Measurements from ENCODE around the gene TMEM187. TPM values are rescaled to one million over a fixed set of nuclear protein-coding genes. Genes with fewer than 3 reads are reported as not detected.

The TMEM187 gene
- total RNA-seq, 1 experiment from 2014 or later = 2.8 TPM

DNA sequence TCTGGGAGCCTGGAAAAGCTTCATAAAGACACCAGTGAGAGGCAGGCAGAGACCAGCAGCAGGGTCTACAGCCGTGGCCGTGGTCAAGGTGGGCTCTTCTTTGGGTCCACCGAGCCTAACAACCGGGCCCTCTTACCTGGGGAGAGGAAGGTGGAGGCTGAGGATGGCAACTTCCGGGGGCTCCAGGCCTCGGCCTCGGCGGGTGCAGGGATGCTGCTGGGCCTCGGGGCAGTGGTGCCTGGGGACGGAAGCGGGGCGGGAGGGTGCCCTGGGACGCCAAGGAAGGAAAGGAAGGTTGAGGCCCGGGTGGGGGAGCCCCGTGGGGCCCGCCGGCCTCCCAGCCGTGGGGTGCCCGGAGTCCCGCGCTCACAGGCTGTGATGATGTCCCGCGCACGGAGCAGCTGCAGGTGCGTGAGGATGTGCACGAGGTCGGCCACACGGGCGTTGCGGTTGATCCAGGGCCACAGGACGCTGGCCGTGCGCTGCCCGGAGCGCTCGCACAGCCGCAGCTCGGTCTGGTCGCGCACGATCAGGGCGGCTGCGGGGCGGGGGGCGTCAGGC lies 46.6 kb downstream of the TMEM187 start:
- intact Hi-C loops (cut with micrococcal nuclease; ENCODE audit: unreplicated experiment) = no loop called here
- TF ChIP-seq EZH2 (IDR thresholded peaks at IDR 0.05; ENCODE audit: borderline replicate concordance, low read depth, low read length, poor library complexity, severe bottlenecking) = no peak
- TF ChIP-seq, protein P1, sequence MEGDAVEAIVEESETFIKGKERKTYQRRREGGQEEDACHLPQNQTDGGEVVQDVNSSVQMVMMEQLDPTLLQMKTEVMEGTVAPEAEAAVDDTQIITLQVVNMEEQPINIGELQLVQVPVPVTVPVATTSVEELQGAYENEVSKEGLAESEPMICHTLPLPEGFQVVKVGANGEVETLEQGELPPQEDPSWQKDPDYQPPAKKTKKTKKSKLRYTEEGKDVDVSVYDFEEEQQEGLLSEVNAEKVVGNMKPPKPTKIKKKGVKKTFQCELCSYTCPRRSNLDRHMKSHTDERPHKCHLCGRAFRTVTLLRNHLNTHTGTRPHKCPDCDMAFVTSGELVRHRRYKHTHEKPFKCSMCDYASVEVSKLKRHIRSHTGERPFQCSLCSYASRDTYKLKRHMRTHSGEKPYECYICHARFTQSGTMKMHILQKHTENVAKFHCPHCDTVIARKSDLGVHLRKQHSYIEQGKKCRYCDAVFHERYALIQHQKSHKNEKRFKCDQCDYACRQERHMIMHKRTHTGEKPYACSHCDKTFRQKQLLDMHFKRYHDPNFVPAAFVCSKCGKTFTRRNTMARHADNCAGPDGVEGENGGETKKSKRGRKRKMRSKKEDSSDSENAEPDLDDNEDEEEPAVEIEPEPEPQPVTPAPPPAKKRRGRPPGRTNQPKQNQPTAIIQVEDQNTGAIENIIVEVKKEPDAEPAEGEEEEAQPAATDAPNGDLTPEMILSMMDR (conservative IDR thresholded peaks at IDR 0.05; ENCODE audit: low read depth, low read length) = no peak
- no peak for DNase-seq (ENCODE audit: low spot score)
- Histone ChIP-seq H3K36me3 (ENCODE audit: insufficient read depth, low read length, poor library complexity, severe bottlenecking) (peaks cover 25% of the 10 kb centered on the region), H3K4me3 (ENCODE audit: low read depth, low read length, poor library complexity, severe bottlenecking) (peak overlapping the region; percentile 53), H3K4me1 (ENCODE audit: insufficient read depth, low read length, poor library complexity, severe bottlenecking) (no peaks in the 10 kb centered on the region), H3K27ac (ENCODE audit: low read depth, low read length, poor library complexity, severe bottlenecking) (peak overlapping the region; percentile 82), H3K27me3 (replicated peaks; ENCODE audit: insufficient read depth, low read depth, low read length, poor library complexity) (peaks cover 12% of the 10 kb centered on the region), H3K9me3 (ENCODE audit: low read depth, low read length, poor library complexity, severe bottlenecking) (no peaks in the 10 kb centered on the region)
- POLR2A ChIA-PET (ENCODE audit: low non-redundant PET) = no interaction called here
- BruUV-seq (replicated peaks) = no TSS peak
- CTCF ChIA-PET = no interaction called here

DNA sequence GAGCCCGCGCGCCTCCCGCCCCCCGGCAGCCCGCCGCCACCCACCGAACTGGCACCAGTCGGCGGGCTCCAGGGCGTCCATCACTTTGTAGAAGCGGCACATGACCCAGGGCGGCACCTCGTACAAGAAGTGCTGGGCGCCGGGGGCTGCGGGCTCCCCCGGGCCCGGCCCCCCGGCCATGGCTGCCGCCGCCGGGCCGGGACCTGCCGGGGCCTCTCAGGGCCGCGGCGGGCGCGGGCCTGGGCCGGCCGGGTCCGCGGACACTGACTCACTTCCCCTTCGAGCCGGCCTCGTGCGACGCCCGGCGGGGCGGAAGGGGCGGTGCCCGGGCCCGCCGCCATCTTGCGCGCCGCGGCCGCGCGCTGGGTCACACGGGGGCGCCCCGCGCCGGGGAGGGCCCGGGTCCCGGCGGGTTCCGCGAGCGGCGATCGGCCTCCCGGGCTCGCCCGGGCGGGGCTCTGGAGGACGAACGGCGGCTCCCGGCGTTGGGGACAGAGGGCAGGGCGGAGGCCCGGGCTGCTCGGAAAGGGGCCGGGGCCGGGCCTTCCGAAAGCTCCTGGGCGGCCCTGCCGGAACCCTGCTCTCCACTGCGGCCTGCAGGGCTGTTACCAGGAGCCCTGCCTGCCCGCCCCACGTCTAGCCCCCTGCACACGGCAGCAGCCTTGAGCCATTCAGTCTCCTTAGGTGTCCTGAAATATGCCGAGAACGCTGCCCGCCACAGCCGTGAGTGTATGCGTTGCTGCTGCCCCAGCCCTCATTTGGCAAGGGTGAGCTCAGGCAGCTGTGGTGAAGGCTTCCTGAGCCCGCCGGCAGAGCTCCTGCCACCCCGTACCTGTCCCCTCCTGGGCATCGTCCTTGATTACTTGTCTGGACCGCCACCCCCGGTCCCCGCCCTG lies 47.3 kb downstream of the TMEM187 start, which contains the start of gene IRAK1:
IRAK1 (minus strand) TSS at position 270 of the 896 bp plus-strand sequence; CDS start at position 180, 90 bp downstream.
- Histone ChIP-seq H3K27me3 (replicated peaks; ENCODE audit: insufficient read depth, low read depth, low read length, poor library complexity) (peaks cover 19% of the 10 kb centered on the region), H3K27ac (ENCODE audit: low read depth, low read length, poor library complexity, severe bottlenecking) (peak within 1 kb of the TSS; percentile 82), H3K9me3 (ENCODE audit: low read depth, low read length, poor library complexity, severe bottlenecking) (no peaks in the 10 kb centered on the region), H3K36me3 (ENCODE audit: insufficient read depth, low read length, poor library complexity, severe bottlenecking) (peaks cover 25% of the 10 kb centered on the region), H3K4me1 (ENCODE audit: insufficient read depth, low read length, poor library complexity, severe bottlenecking) (no peaks in the 10 kb centered on the region), H3K4me3 (ENCODE audit: low read depth, low read length, poor library complexity, severe bottlenecking) (peak within 1 kb of the TSS; percentile 53)
- intact Hi-C loops (cut with micrococcal nuclease; ENCODE audit: unreplicated experiment) = no loop called here
- no peak for TF ChIP-seq EZH2 (IDR thresholded peaks at IDR 0.05; ENCODE audit: borderline replicate concordance, low read depth, low read length, poor library complexity, severe bottlenecking)
- TF ChIP-seq, protein P1 (conservative IDR thresholded peaks at IDR 0.05; ENCODE audit: low read depth, low read length) = no peak
- BruUV-seq (replicated peaks) = no TSS peak
- DNase-seq (ENCODE audit: low spot score) = peak; percentile 47
- CTCF ChIA-PET = no interaction called here
- POLR2A ChIA-PET (ENCODE audit: low non-redundant PET) = no interaction called here

DNA sequence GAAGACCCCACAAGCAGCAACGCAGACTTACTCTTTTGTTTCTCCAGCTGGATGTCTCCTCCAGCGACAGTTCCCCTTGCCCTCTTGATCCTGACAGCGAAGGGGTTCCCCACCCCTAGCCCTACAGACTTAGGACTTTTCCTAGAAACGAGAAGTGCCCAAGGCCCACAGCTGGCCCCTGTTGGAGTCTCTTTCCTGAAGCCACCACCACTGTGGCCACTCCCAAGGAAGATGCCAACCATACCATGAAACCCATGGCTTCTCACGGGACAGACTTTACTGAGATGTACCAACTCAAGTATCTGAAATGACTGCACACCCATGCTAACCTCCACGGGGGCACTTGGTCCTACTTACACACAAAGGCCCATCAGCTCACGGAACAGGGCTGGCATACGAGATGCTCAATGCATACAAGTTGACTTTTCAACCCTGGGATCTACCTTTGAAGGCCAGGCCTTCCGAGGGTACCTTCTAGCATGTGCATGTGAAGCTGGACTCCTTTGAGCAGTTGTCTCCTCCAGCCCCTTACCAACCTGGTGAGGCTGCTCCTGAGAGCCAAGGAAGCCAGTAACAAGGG lies 48.1 kb downstream of the TMEM187 start:
- no peak for TF ChIP-seq EZH2 (IDR thresholded peaks at IDR 0.05; ENCODE audit: borderline replicate concordance, low read depth, low read length, poor library complexity, severe bottlenecking)
- TF ChIP-seq, protein P1 (conservative IDR thresholded peaks at IDR 0.05; ENCODE audit: low read depth, low read length) = no peak
- no peak for DNase-seq (ENCODE audit: low spot score)
- CTCF ChIA-PET = no interaction called here
- Histone ChIP-seq H3K4me1 (ENCODE audit: insufficient read depth, low read length, poor library complexity, severe bottlenecking) (no peaks in the 10 kb centered on the region), H3K9me3 (ENCODE audit: low read depth, low read length, poor library complexity, severe bottlenecking) (no peaks in the 10 kb centered on the region), H3K27me3 (replicated peaks; ENCODE audit: insufficient read depth, low read depth, low read length, poor library complexity) (peaks cover 21% of the 10 kb centered on the region), H3K27ac (ENCODE audit: low read depth, low read length, poor library complexity, severe bottlenecking) (peak overlapping the region; percentile 72), H3K36me3 (ENCODE audit: insufficient read depth, low read length, poor library complexity, severe bottlenecking) (peaks cover 22% of the 10 kb centered on the region), H3K4me3 (ENCODE audit: low read depth, low read length, poor library complexity, severe bottlenecking) (peak overlapping the region; percentile 53)
- POLR2A ChIA-PET (ENCODE audit: low non-redundant PET) = no interaction called here
- intact Hi-C loops (cut with micrococcal nuclease; ENCODE audit: unreplicated experiment) = no loop called here
- BruUV-seq (replicated peaks) = no TSS peak
